Sigmoid colon (tissue), 4 donors: ENCODE data around the gene MTUS2.

Experiments used
- CTCF ChIP-seq, 4 experiments: fragments of 450-650 bp in 3 of 4; fragments of 200-600 bp in 1 of 4; IDR thresholded peaks; one replicate each; pipeline ENCODE4 v1.5.1; 2016 to 2019; ENCODE audit warnings: antibody characterized with exemption in 4 of 4, mild to moderate bottlenecking in 3 of 4, moderate library complexity in 2 of 4
- POLR2A ChIP-seq, 2 donors: fragments of 450-650 bp; IDR thresholded peaks; one replicate each; pipeline ENCODE4 v1.6.1; 2016; ENCODE audit warnings: antibody characterized with exemption in 2 of 2, mild to moderate bottlenecking in 2 of 2, moderate library complexity in 2 of 2
- POLR2AphosphoS5 ChIP-seq, 4 donors: sonication (generic); formaldehyde crosslinking; IDR thresholded peaks; one replicate each; pipeline ENCODE4 v1.6.1; 2017; ENCODE audit warnings: antibody characterized with exemption in 4 of 4

GRCh38 chr13:28976195-28976594, 156.1 kb downstream of the MTUS2 start:
- TF ChIP-seq CTCF (IDR thresholded peaks at IDR 0.05) (no peak), POLR2A (IDR thresholded peaks at IDR 0.05) (no peak), POLR2AphosphoS5 (IDR thresholded peaks at IDR 0.05) (no peak)
